ENCODE data around the gene PADI3.

Gene PADI3

GRCh38 chr1:17295292-17295691 is 46.4 kb downstream of the PADI3 start:
- in situ Hi-C loops (cut with MboI; ENCODE audit: low sequenced_read_pairs), result no loop called here

GRCh38 chr1:17296086-17296485 is 47.2 kb downstream of the PADI3 start:
- in situ Hi-C loops (cut with MboI; ENCODE audit: low sequenced_read_pairs), result no loop called here

GRCh38 chr1:17297991-17298390 is 49.1 kb downstream of the PADI3 start:
- in situ Hi-C loops (cut with MboI; ENCODE audit: low sequenced_read_pairs), result no loop called here

GRCh38 chr1:17301767-17302166 is 52.9 kb downstream of the PADI3 start:
- in situ Hi-C loops (cut with MboI; ENCODE audit: low sequenced_read_pairs), result no loop called here

GRCh38 chr1:17304151-17304825 is 55.4 kb downstream of the PADI3 start:
- in situ Hi-C loops (cut with MboI; ENCODE audit: low sequenced_read_pairs), result no loop called here

- in situ Hi-C loops (cut with MboI; ENCODE audit: low sequenced_read_pairs), result no loop called here
Measured at GRCh38 chr1:17304826-17305175, 55.9 kb downstream of the PADI3 start.

- in situ Hi-C loops (cut with MboI; ENCODE audit: low sequenced_read_pairs), result no loop called here
Measured at GRCh38 chr1:17305576-17306095, 56.7 kb downstream of the PADI3 start.

- in situ Hi-C loops (cut with MboI; ENCODE audit: low sequenced_read_pairs), result no loop called here
Measured at GRCh38 chr1:17306407-17306806, 57.5 kb downstream of the PADI3 start.

GRCh38 chr1:17306921-17307320 is 58.0 kb downstream of the PADI3 start:
- in situ Hi-C loops (cut with MboI; ENCODE audit: low sequenced_read_pairs), result no loop called here

GRCh38 chr1:17307329-17307728 is 58.4 kb downstream of the PADI3 start:
- in situ Hi-C loops (cut with MboI; ENCODE audit: low sequenced_read_pairs), result no loop called here

- in situ Hi-C loops (cut with MboI; ENCODE audit: low sequenced_read_pairs), result no loop called here
Measured at GRCh38 chr1:17307946-17308345, 59.0 kb downstream of the PADI3 start, which contains the start of gene PADI4. Gene PADI4, plus strand, starts transcription at chr1:17308197. Its CDS starts 26 bp downstream, at chr1:17308223.

GRCh38 chr1:17308593-17308992 is 59.7 kb downstream of the PADI3 start:
- in situ Hi-C loops (cut with MboI; ENCODE audit: low sequenced_read_pairs), result no loop called here

- in situ Hi-C loops (cut with MboI; ENCODE audit: low sequenced_read_pairs), result no loop called here
Measured at GRCh38 chr1:17309426-17310067, 60.6 kb downstream of the PADI3 start.

- in situ Hi-C loops (cut with MboI; ENCODE audit: low sequenced_read_pairs), result no loop called here
Measured at GRCh38 chr1:17310068-17310640, 61.3 kb downstream of the PADI3 start.

GRCh38 chr1:17313530-17314309 is 64.8 kb downstream of the PADI3 start:
- in situ Hi-C loops (cut with MboI; ENCODE audit: low sequenced_read_pairs), result no loop called here

- in situ Hi-C loops (cut with MboI; ENCODE audit: low sequenced_read_pairs), result no loop called here
Measured at GRCh38 chr1:17314491-17314971, 65.6 kb downstream of the PADI3 start.

GRCh38 chr1:17315542-17316130 is 66.7 kb downstream of the PADI3 start:
- in situ Hi-C loops (cut with MboI; ENCODE audit: low sequenced_read_pairs), result no loop called here

GRCh38 chr1:17316704-17317103 is 67.8 kb downstream of the PADI3 start:
- in situ Hi-C loops (cut with MboI; ENCODE audit: low sequenced_read_pairs), result no loop called here

GRCh38 chr1:17318262-17318661 is 69.4 kb downstream of the PADI3 start:
- in situ Hi-C loops (cut with MboI; ENCODE audit: low sequenced_read_pairs), result no loop called here

- in situ Hi-C loops (cut with MboI; ENCODE audit: low sequenced_read_pairs), result no loop called here
Measured at GRCh38 chr1:17319561-17320350, 70.9 kb downstream of the PADI3 start.

All from HL-60/S4 treated with retinoic acid at 250 ng/mL for 4 days and 3 days (cell line).